DMS79 treated with DMSO at 0.1 percent for 48 hours (cell line): ENCODE measurements around the gene TRIP6.
"Not testable (repeated sequence)": the region's sequence is repeated elsewhere in the genome, so short reads cannot be mapped to it uniquely, and the experiment has no call there.

ENCODE experiments used
- DNase-seq: peaks from one replicate; lab custom pipeline; 2025; lab: John Stamatoyannopoulos, UW

The TRIP6 gene

GRCh38 chr7:100919335-100919734, 52.1 kb downstream of the TRIP6 start:
- not testable (repeated sequence) for DNase-seq

GRCh38 chr7:100919779-100920437, 52.7 kb downstream of the TRIP6 start:
- not testable (repeated sequence) for DNase-seq

- DNase-seq = no peak
Measured at GRCh38 chr7:100921039-100921438, 53.9 kb downstream of the TRIP6 start.
